Ishikawa (cell line): ENCODE results near the gene WIPF3.

Source experiments
- CEBPB ChIP-seq: IDR thresholded peaks from 2 replicates; pipeline ENCODE4 v1.6.1; 2012
- CREB1 ChIP-seq: IDR thresholded peaks from 2 replicates; pipeline ENCODE4 v1.6.1; 2012; ENCODE audit warnings: low read depth
- EGR1 ChIP-seq: IDR thresholded peaks from 2 replicates; pipeline ENCODE4 v1.6.1; 2012
- EP300 ChIP-seq: IDR thresholded peaks from 2 replicates; pipeline ENCODE4 v1.6.1; 2012; ENCODE audit warnings: borderline replicate concordance
- FOXM1 ChIP-seq: IDR thresholded peaks from 2 replicates; pipeline ENCODE4 v1.6.1; 2012; ENCODE audit warnings: low read depth, borderline replicate concordance
- NFIC ChIP-seq: IDR thresholded peaks from 2 replicates; pipeline ENCODE4 v1.6.1; 2012
- RAD21 ChIP-seq: IDR thresholded peaks from 2 replicates; pipeline ENCODE4 v1.6.1; 2012; ENCODE audit warnings: low read depth
- REST ChIP-seq: IDR thresholded peaks from 2 replicates; pipeline ENCODE4 v1.6.1; 2012; ENCODE audit warnings: low read depth, mild to moderate bottlenecking
- TAF1 ChIP-seq: IDR thresholded peaks from 2 replicates; pipeline ENCODE4 v1.6.1; 2012; ENCODE audit warnings: low read depth, mild to moderate bottlenecking
- TCF12 ChIP-seq: IDR thresholded peaks from 2 replicates; pipeline ENCODE4 v1.6.1; 2012; ENCODE audit warnings: low read depth
- TEAD4 ChIP-seq: IDR thresholded peaks from 2 replicates; pipeline ENCODE4 v1.6.1; 2012
- YY1 ChIP-seq: IDR thresholded peaks from 2 replicates; pipeline ENCODE4 v1.6.1; 2012; ENCODE audit warnings: low read depth
- ZBTB7A ChIP-seq: IDR thresholded peaks from 2 replicates; pipeline ENCODE4 v1.6.1; 2012; ENCODE audit warnings: low read depth
- TF ChIP-seq, protein P1 (sequence below): IDR thresholded peaks from 2 replicates; pipeline ENCODE4 v1.6.1; 2012
- TF ChIP-seq, protein P2 (sequence below): IDR thresholded peaks from 2 replicates; pipeline ENCODE4 v1.6.1; 2012

WIPF3 gene

GRCh38 chr7:29826530-29826822 is 20.2 kb downstream of the WIPF3 start:
- no peak for TF ChIP-seq TCF12
- no peak for TF ChIP-seq YY1
- no peak for TF ChIP-seq CREB1
- TF ChIP-seq, protein P1, sequence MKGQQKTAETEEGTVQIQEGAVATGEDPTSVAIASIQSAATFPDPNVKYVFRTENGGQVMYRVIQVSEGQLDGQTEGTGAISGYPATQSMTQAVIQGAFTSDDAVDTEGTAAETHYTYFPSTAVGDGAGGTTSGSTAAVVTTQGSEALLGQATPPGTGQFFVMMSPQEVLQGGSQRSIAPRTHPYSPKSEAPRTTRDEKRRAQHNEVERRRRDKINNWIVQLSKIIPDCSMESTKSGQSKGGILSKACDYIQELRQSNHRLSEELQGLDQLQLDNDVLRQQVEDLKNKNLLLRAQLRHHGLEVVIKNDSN = no peak
- TF ChIP-seq ZBTB7A = no peak
- no peak for TF ChIP-seq REST
- no peak for TF ChIP-seq NFIC
- no peak for TF ChIP-seq TEAD4
- no peak for TF ChIP-seq RAD21
- no peak for TF ChIP-seq EGR1
- no peak for TF ChIP-seq FOXM1

DNA sequence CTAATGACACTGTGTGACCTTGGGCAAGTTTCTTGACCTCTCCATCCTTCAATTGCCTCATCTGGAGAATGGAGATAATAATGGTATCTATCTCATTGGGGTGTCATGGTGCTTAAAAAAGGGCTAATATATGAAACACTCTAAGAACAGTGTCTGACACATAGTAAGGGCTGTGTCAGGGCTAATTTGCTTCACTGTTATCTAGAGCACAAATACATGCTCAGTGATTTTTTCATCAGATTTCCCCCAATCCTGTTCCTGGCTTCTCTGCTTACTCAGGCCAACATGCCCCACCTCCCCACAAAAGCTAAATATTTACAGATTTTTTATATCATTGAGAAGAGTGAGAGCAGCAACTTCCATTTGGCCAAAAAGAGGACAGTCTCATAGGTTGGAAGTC is 20.6 kb downstream of the WIPF3 start:
- TF ChIP-seq REST (no peak), CREB1 (no peak), ZBTB7A (no peak), FOXM1 (no peak), EP300 (no peak), CEBPB (no peak), NFIC (no peak), YY1 (no peak), TAF1 (no peak), TCF12 (no peak)
- TF ChIP-seq, protein P2, sequence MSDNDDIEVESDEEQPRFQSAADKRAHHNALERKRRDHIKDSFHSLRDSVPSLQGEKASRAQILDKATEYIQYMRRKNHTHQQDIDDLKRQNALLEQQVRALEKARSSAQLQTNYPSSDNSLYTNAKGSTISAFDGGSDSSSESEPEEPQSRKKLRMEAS = no peak

- no peak for TF ChIP-seq CREB1
- TF ChIP-seq YY1 = no peak
- no peak for TF ChIP-seq TEAD4
- TF ChIP-seq TAF1 = no peak
- no peak for TF ChIP-seq NFIC
- TF ChIP-seq, protein P1 = no peak
- TF ChIP-seq, protein P2 = no peak
- no peak for TF ChIP-seq RAD21
- no peak for TF ChIP-seq ZBTB7A
- no peak for TF ChIP-seq EP300
- TF ChIP-seq TCF12 = no peak
- TF ChIP-seq EGR1 = no peak
- no peak for TF ChIP-seq FOXM1
- no peak for TF ChIP-seq REST
- no peak for TF ChIP-seq CEBPB
Measured at GRCh38 chr7:29831705-29832104, 25.4 kb downstream of the WIPF3 start.

GRCh38 chr7:29833929-29834328 is 27.6 kb downstream of the WIPF3 start:
- TF ChIP-seq CEBPB (no peak), NFIC (no peak), ZBTB7A (no peak), TAF1 (no peak), TCF12 (no peak)

GRCh38 chr7:29835718-29836117 is 29.4 kb downstream of the WIPF3 start:
- no peak for TF ChIP-seq ZBTB7A
- TF ChIP-seq RAD21 = no peak
- no peak for TF ChIP-seq YY1
- no peak for TF ChIP-seq NFIC
- TF ChIP-seq, protein P2 = no peak
- no peak for TF ChIP-seq TCF12
- no peak for TF ChIP-seq CREB1
- TF ChIP-seq TAF1 = no peak
- TF ChIP-seq EGR1 = no peak
- TF ChIP-seq TEAD4 = no peak
- TF ChIP-seq, protein P1 = no peak
- TF ChIP-seq FOXM1 = no peak
- no peak for TF ChIP-seq CEBPB
- TF ChIP-seq REST = no peak
